Ovary (tissue), 3 donors: ENCODE data around the gene SHKBP1.

Experiments
- CTCF ChIP-seq, 3 donors: fragments of 450-650 bp in 2 of 3; fragments of 200-600 bp in 1 of 3; IDR thresholded peaks; one replicate each; pipeline versions ENCODE4 v1.5.1 to v1.8.0; 2016 to 2022; ENCODE audit warnings: antibody characterized with exemption in 3 of 3, mild to moderate bottlenecking in 1 of 3
- EP300 ChIP-seq: sonication (generic); formaldehyde crosslinking; IDR thresholded peaks from one replicate; pipeline ENCODE4 v1.6.1; 2017; ENCODE audit warnings: antibody characterized with exemption
- POLR2A ChIP-seq: fragments of 450-650 bp; IDR thresholded peaks from one replicate; pipeline ENCODE4 v1.6.1; 2017; ENCODE audit warnings: antibody characterized with exemption, mild to moderate bottlenecking, moderate library complexity
- donor health status: DM: no; HTN: no; CAD: no.

- TF ChIP-seq CTCF (IDR thresholded peaks at IDR 0.05) = no peak
- TF ChIP-seq EP300 = no peak
- no peak for TF ChIP-seq POLR2A
These were observed 55.8 kb downstream of the SHKBP1 start for GRCh38 chr19:40632311-40633036.
